A673 (cell line): ENCODE measurements around the gene IFIT5. TPM values are rescaled to one million over a fixed set of nuclear protein-coding genes. Genes with fewer than 3 reads are reported as not detected.
A peak's percentile ranks its signal among the peaks of the same experiment; 100 is the strongest.

Source experiments
- BruUV-seq: library from RNA; stranded (reverse); fragments of 400-500 nt; replicated peaks from 2 replicates; lab custom pipeline; 2021; lab: Mats Ljungman, UMichigan
- CTCF ChIA-PET: fragments of 300-600 bp; sonication (Branson Sonifier 250); formaldehyde crosslinking; loops from one replicate; lab custom pipeline; 2022; ENCODE audit warnings: antibody characterized with exemption; lab: Charles Lee
- POLR2A ChIA-PET: fragments of 300-600 bp; sonication (Branson Sonifier 250); formaldehyde crosslinking; loops from one replicate; lab custom pipeline; 2022; ENCODE audit warnings: antibody characterized with exemption; ENCODE audit not compliant: low non-redundant PET; lab: Charles Lee
- DNase-seq: peaks from one replicate; pipeline ENCODE4 v3.0.0-alpha.2; 2015; ENCODE audit warnings: low spot score
- H3K27ac ChIP-seq: fragments of 200-600 bp; sonication (generic); 2 replicates; pipeline ENCODE4 v1.5.1; 2016; ENCODE audit warnings: mixed run types, low read depth, mild to moderate bottlenecking, mixed read lengths, antibody characterized with exemption, low read length; ENCODE audit not compliant: poor library complexity, severe bottlenecking
- H3K27me3 ChIP-seq: fragments of 200-600 bp; sonication (generic); replicated peaks from 2 replicates; pipeline ENCODE4 v1.6.1; 2017; ENCODE audit warnings: mixed run types, low read depth, mild to moderate bottlenecking, mixed read lengths, antibody characterized with exemption, low read length; ENCODE audit not compliant: insufficient read depth, poor library complexity
- H3K36me3 ChIP-seq: fragments of 200-600 bp; sonication (generic); 2 replicates; pipeline ENCODE4 v1.6.1; 2016; ENCODE audit warnings: mixed run types, mild to moderate bottlenecking, mixed read lengths, antibody characterized with exemption, low read length; ENCODE audit not compliant: insufficient read depth, poor library complexity, severe bottlenecking
- H3K4me1 ChIP-seq: fragments of 200-600 bp; sonication (generic); 2 replicates; pipeline ENCODE4 v1.6.1; 2017; ENCODE audit warnings: mixed run types, mild to moderate bottlenecking, mixed read lengths, antibody characterized with exemption, low read length; ENCODE audit not compliant: insufficient read depth, poor library complexity, severe bottlenecking
- H3K4me3 ChIP-seq: fragments of 200-600 bp; sonication (generic); 2 replicates; pipeline ENCODE4 v1.5.1; 2016; ENCODE audit warnings: low read depth, mixed run types, mild to moderate bottlenecking, mixed read lengths, low read length; ENCODE audit not compliant: poor library complexity, severe bottlenecking
- H3K9me3 ChIP-seq: fragments of 200-600 bp; sonication (generic); 2 replicates; pipeline ENCODE4 v1.6.1; 2016; ENCODE audit warnings: mixed run types, low read depth, mild to moderate bottlenecking, mixed read lengths, antibody characterized with exemption, low read length; ENCODE audit not compliant: poor library complexity, severe bottlenecking
- CTCF ChIP-seq: fragments of 300-800, 200-600 bp; sonication (generic); conservative IDR thresholded peaks from 2 replicates; pipeline ENCODE4 v1.5.1; 2017; ENCODE audit warnings: low read depth, mild to moderate bottlenecking, antibody characterized with exemption, low read length, moderate library complexity, mixed read lengths
- EZH2 ChIP-seq: fragments of 200-600 bp; sonication (generic); IDR thresholded peaks from 2 replicates; pipeline ENCODE4 v1.6.1; 2017; ENCODE audit warnings: borderline replicate concordance, low read depth, mild to moderate bottlenecking, mixed read lengths, antibody characterized with exemption, low read length; ENCODE audit not compliant: poor library complexity, severe bottlenecking
- intact Hi-C: fragments of 100-400 bp; cut with micrococcal nuclease; formaldehyde crosslinking; loops from one replicate; pipeline ENCODE4 v1.10.0; 2022; ENCODE audit not compliant: unreplicated experiment
- total RNA-seq: library from RNA; stranded (reverse); gene quantifications from 2 replicates; pipeline ENCODE4 v1.2.3, GENCODE V29; 2021

IFIT5 gene
- total RNA-seq, 1 experiment from 2014 or later, result 15.8 TPM

GRCh38 chr10:89421018-89421476 is 6.7 kb downstream of the IFIT5 start:
- Histone ChIP-seq H3K9me3 (no peaks in the 10 kb centered on the region), H3K27ac (no peak overlapping the region), H3K4me1 (peaks cover 13% of the 10 kb centered on the region), H3K4me3 (no peak overlapping the region), H3K27me3 (no peaks in the 10 kb centered on the region), H3K36me3 (no peaks in the 10 kb centered on the region)
- intact Hi-C loops, result loop anchor here (10.0 kb wide), 2 partner anchors 534 to 1444 kb away; no protein-coding TSS in a partner anchor
- ChIA-PET CTCF (no interaction called here), POLR2A (no interaction called here)
- no peak for DNase-seq
- no TSS peak for BruUV-seq
- TF ChIP-seq EZH2 (no peak), CTCF (no peak)

GRCh38 chr10:89425000-89425399 is 10.6 kb downstream of the IFIT5 start:
- H3K9me3 ChIP-seq, result no peaks in the 10 kb centered on the region
- H3K27ac ChIP-seq, result no peak overlapping the region
- BruUV-seq, result no TSS peak
- H3K4me3 ChIP-seq, result no peak overlapping the region
- ChIA-PET CTCF (no interaction called here), POLR2A (no interaction called here)
- H3K36me3 ChIP-seq, result no peaks in the 10 kb centered on the region
- H3K4me1 ChIP-seq, result peaks cover 6% of the 10 kb centered on the region
- TF ChIP-seq EZH2 (no peak), CTCF (no peak)
- intact Hi-C loops, result loop anchor here (5.0 to 10.0 kb wide), 3 partner anchors 530 to 1440 kb away; no protein-coding TSS in a partner anchor
- DNase-seq, result no peak
- no peaks in the 10 kb centered on the region for H3K27me3 ChIP-seq

- ChIA-PET CTCF (no interaction called here), POLR2A (no interaction called here)
- TF ChIP-seq CTCF, result peak; percentile 82
- no peak for TF ChIP-seq EZH2
- no peaks in the 10 kb centered on the region for H3K36me3 ChIP-seq
- DNase-seq, result peak; percentile 75
- no TSS peak for BruUV-seq
- peaks cover 6% of the 10 kb centered on the region for H3K4me1 ChIP-seq
- intact Hi-C loops, result loop anchor here (1.0 to 10.0 kb wide), 6 partner anchors 138 to 1438 kb away; no protein-coding TSS in a partner anchor
- H3K27me3 ChIP-seq, result no peaks in the 10 kb centered on the region
- no peak overlapping the region for H3K27ac ChIP-seq
- no peak overlapping the region for H3K4me3 ChIP-seq
- H3K9me3 ChIP-seq, result no peaks in the 10 kb centered on the region
Observed at GRCh38 chr10:89426230-89426868, 12.0 kb downstream of the IFIT5 start.
